Neural progenitor cell (in vitro differentiated cells): Measurements from ENCODE around the gene KRT79. TPM values are rescaled to one million over a fixed set of nuclear protein-coding genes. Genes with fewer than 3 reads are reported as not detected.

Source experiments
- DNase-seq: peaks from one replicate; pipeline ENCODE4 v3.0.0-alpha.2; 2016; ENCODE audit warnings: low spot score
- H2AFZ ChIP-seq: fragments of 200-600 bp; sonication (generic); replicated peaks from 2 replicates; pipeline ENCODE4 v1.6.1; 2016; ENCODE audit warnings: antibody characterized with exemption
- H3F3A ChIP-seq: fragments of 200-600 bp; sonication (generic); 2 replicates; pipeline ENCODE4 v1.6.1; 2016; ENCODE audit warnings: antibody characterized with exemption, low read depth
- H3K27ac ChIP-seq: fragments of 200-600 bp; sonication (generic); 2 replicates; pipeline ENCODE4 v1.5.1; 2016; ENCODE audit warnings: mild to moderate bottlenecking
- H3K27me3 ChIP-seq: fragments of 200-600 bp; sonication (generic); 2 replicates; pipeline ENCODE4 v1.6.1; 2016; ENCODE audit warnings: mild to moderate bottlenecking, moderate library complexity
- H3K36me3 ChIP-seq: fragments of 200-600 bp; sonication (generic); 2 replicates; pipeline ENCODE4 v1.5.1; 2016
- H3K4me1 ChIP-seq: fragments of 200-600 bp; sonication (generic); 2 replicates; pipeline ENCODE4 v1.6.1; 2016; ENCODE audit warnings: mixed run types
- H3K4me2 ChIP-seq: fragments of 200-600 bp; sonication (generic); 2 replicates; pipeline ENCODE4 v1.6.1; 2016
- H3K4me3 ChIP-seq: fragments of 200-600 bp; sonication (generic); 2 replicates; pipeline ENCODE4 v1.5.1; 2016
- H3K79me2 ChIP-seq: fragments of 200-600 bp; sonication (generic); 2 replicates; pipeline ENCODE4 v1.6.1; 2016; ENCODE audit warnings: low read depth
- H3K9ac ChIP-seq: fragments of 200-600 bp; sonication (generic); 2 replicates; pipeline ENCODE4 v1.6.1; 2016
- H3K9me3 ChIP-seq: fragments of 200-600 bp; sonication (generic); 2 replicates; pipeline ENCODE4 v1.5.1; 2016; ENCODE audit warnings: low read depth
- H4K20me1 ChIP-seq: fragments of 200-600 bp; sonication (generic); 2 replicates; pipeline ENCODE4 v1.6.1; 2016; ENCODE audit warnings: low read depth
- H3K27ac Mint-ChIP-seq: 3 replicates; pipeline ENCODE4 v1.8.0; 2021; ENCODE audit warnings: mixed read lengths
- H3K27me3 Mint-ChIP-seq: 2 replicates; pipeline ENCODE4 v1.8.0; 2022; ENCODE audit warnings: low read depth, mild to moderate bottlenecking, inconsistent platforms, moderate library complexity, mixed read lengths; ENCODE audit not compliant: insufficient read depth
- H3K36me3 Mint-ChIP-seq: 3 replicates; pipeline ENCODE4 v1.8.0; 2021; ENCODE audit warnings: mixed read lengths
- H3K4me1 Mint-ChIP-seq: 3 replicates; pipeline ENCODE4 v1.8.0; 2021; ENCODE audit warnings: mixed read lengths
- H3K4me3 Mint-ChIP-seq: 3 replicates; pipeline ENCODE4 v1.8.0; 2021; ENCODE audit warnings: mild to moderate bottlenecking, moderate library complexity, mixed read lengths
- H3K9me3 Mint-ChIP-seq: 3 replicates; pipeline ENCODE4 v1.8.0; 2020; ENCODE audit warnings: mixed read lengths
- EZH2 ChIP-seq: fragments of 200-600 bp; sonication (generic); IDR thresholded peaks from 2 replicates; pipeline ENCODE4 v1.6.1; 2017; ENCODE audit warnings: antibody characterized with exemption, mild to moderate bottlenecking, moderate library complexity
- EZH2phosphoT487 ChIP-seq: fragments of 200-600 bp; sonication (generic); IDR thresholded peaks from 2 replicates; pipeline ENCODE4 v1.6.1; 2017; ENCODE audit warnings: antibody characterized with exemption
- total RNA-seq: library from RNA; depleted of rRNA; stranded (reverse); fragments of >200 nt; gene quantifications from 2 replicates; pipeline ENCODE4 v1.2.3, GENCODE V29; 2015; ENCODE audit warnings: low replicate concordance
- TF ChIP-seq, protein P1 (sequence below): fragments of 200-600 bp; sonication (generic); IDR thresholded peaks from 2 replicates; pipeline ENCODE4 v1.5.1; 2017; ENCODE audit warnings: antibody characterized with exemption, mild to moderate bottlenecking

Gene KRT79
- total RNA-seq, 1 donor from 2014 or later = not detected

DNA sequence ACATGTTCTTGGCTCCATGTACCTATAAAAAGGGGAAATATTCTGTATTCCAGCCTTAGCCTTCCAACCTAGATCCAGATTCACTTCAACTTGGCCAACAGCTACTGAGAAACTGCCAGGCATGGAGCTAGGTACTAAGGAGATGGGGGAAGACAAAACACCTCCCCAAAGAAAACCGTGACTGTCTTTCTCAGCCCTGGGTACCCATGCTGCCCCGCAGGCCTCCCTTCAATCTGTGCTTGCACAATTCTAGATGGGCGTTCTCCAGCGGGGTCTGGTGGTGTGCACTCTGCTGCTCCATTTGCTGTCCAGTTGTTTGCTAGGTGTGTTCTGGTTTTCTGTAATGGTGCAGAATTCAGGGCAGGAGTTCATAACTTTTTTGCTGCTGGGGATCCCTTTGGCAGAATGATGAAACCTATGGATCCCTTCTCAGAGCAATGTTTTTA is 19.4 kb downstream of the KRT79 start:
- no peaks in the 10 kb centered on the region for H3K79me2 ChIP-seq
- H3K27ac Mint-ChIP-seq = no peak overlapping the region
- H3K4me3 ChIP-seq = no peak overlapping the region
- no peaks in the 10 kb centered on the region for H4K20me1 ChIP-seq
- H3K4me1 Mint-ChIP-seq = peaks cover 14% of the 10 kb centered on the region
- no peaks in the 10 kb centered on the region for H3K27me3 ChIP-seq
- TF ChIP-seq EZH2phosphoT487 (no peak), EZH2 (no peak)
- TF ChIP-seq, protein P1, sequence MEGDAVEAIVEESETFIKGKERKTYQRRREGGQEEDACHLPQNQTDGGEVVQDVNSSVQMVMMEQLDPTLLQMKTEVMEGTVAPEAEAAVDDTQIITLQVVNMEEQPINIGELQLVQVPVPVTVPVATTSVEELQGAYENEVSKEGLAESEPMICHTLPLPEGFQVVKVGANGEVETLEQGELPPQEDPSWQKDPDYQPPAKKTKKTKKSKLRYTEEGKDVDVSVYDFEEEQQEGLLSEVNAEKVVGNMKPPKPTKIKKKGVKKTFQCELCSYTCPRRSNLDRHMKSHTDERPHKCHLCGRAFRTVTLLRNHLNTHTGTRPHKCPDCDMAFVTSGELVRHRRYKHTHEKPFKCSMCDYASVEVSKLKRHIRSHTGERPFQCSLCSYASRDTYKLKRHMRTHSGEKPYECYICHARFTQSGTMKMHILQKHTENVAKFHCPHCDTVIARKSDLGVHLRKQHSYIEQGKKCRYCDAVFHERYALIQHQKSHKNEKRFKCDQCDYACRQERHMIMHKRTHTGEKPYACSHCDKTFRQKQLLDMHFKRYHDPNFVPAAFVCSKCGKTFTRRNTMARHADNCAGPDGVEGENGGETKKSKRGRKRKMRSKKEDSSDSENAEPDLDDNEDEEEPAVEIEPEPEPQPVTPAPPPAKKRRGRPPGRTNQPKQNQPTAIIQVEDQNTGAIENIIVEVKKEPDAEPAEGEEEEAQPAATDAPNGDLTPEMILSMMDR = no peak
- peaks cover 25% of the 10 kb centered on the region for H3K4me1 ChIP-seq
- H2AFZ ChIP-seq = no peak overlapping the region
- no peaks in the 10 kb centered on the region for H3K36me3 ChIP-seq
- H3K9ac ChIP-seq = no peak overlapping the region
- no peak overlapping the region for H3K4me3 Mint-ChIP-seq
- H3K27me3 Mint-ChIP-seq = peaks cover 7% of the 10 kb centered on the region
- H3K36me3 Mint-ChIP-seq = no peaks in the 10 kb centered on the region
- no peak overlapping the region for H3K4me2 ChIP-seq
- H3K9me3 ChIP-seq = no peaks in the 10 kb centered on the region
- H3K9me3 Mint-ChIP-seq = no peaks in the 10 kb centered on the region
- no peak for DNase-seq
- peaks cover 12% of the 10 kb centered on the region for H3F3A ChIP-seq
- H3K27ac ChIP-seq = no peak overlapping the region

DNA sequence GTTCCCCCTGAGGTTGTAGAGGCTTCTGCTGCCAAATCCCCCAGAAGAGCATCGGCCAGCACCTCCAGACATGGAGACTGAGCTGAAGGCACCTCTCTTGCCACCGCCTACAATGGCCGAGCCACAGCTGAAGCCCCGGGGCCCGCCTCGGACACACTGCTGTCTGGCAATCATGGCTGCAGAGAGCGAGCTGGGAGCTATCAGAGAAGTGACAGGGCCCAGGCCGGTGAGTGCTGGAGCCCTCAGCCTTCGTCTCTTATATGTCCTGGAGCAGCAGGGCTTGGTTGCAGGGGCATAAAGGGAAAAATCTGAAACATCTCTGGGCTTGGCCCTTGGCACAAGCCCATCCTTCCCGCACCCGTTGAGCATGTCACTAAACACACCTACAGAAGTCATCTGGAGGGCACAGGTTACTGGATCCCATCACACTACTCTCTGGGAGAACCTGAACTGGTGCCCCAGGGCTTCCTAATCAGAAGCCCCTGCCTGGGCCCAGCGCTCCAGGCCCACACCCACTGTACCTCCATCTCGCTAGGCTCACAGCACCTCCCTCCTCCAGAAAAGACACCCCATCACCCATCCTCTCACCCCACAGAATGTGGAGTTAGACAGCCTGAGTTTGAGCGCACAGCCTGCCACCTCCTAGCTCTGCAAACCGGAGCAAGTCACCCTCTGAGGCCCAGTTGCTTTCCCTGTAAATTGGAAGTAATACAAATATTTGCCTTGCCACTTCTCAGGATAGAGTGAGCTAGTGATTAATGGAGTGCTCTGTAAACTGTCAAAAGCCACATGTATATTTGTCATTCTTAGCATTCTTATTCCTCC is 20.0 kb downstream of the KRT79 start, which contains the start of gene KRT4:
Gene KRT4, minus strand, starts transcription at position 232 of the 825 bp plus-strand sequence. Its CDS starts 58 bp downstream, at position 174.
- Histone ChIP-seq H3F3A (peaks cover 12% of the 10 kb centered on the region), H3K27me3 (no peaks in the 10 kb centered on the region), H4K20me1 (no peaks in the 10 kb centered on the region), H3K4me3 (no peak within 1 kb of the TSS), H3K9me3 (no peaks in the 10 kb centered on the region), H3K36me3 (no peaks in the 10 kb centered on the region), H3K27ac (no peak within 1 kb of the TSS), H3K79me2 (no peaks in the 10 kb centered on the region), H3K4me2 (no peak within 1 kb of the TSS), H2AFZ (no peak within 1 kb of the TSS), H3K9ac (no peak within 1 kb of the TSS), H3K4me1 (peaks cover 18% of the 10 kb centered on the region)
- TF ChIP-seq, protein P1 = no peak
- no peak for TF ChIP-seq EZH2
- no peak for TF ChIP-seq EZH2phosphoT487
- DNase-seq = no peak
- H3K4me3 Mint-ChIP-seq = no peak within 1 kb of the TSS
- no peaks in the 10 kb centered on the region for H3K36me3 Mint-ChIP-seq
- H3K27me3 Mint-ChIP-seq = peaks cover 4% of the 10 kb centered on the region
- peaks cover 11% of the 10 kb centered on the region for H3K4me1 Mint-ChIP-seq
- no peak within 1 kb of the TSS for H3K27ac Mint-ChIP-seq
- H3K9me3 Mint-ChIP-seq = no peaks in the 10 kb centered on the region

DNA sequence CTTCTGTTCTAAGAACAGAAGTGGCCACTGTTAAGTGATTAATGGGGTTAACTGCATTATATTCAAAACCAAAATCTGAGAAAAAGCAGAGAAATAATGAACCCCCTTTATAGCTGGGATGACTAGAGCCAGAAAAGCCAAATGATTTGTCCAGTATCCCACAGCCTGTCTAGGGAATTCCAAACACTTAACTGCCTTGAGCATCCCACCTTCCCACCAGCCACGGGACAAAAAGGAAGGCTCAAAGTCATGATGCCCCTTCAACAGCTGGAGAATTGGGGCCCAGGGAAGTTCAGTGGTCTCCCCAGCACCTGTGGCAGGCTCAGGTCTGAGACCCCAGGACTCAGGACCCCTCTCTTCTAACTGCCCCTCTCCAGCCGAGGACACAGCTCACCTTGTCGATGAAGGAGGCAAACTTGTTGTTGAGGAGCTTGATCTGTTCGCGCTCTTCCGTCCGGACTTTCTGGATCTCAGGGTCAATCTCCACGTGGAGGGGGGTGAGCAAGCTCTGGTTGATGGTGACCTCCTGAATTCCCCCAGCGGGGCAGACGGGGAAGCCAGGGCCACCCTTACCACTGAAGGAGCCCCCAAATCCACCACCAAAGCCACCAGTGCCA is 20.8 kb downstream of the KRT79 start:
- TF ChIP-seq, protein P1 = no peak
- TF ChIP-seq EZH2 (no peak), EZH2phosphoT487 (no peak)
- Mint-ChIP-seq H3K27ac (no peak overlapping the region), H3K27me3 (peaks cover 4% of the 10 kb centered on the region), H3K36me3 (no peaks in the 10 kb centered on the region), H3K4me1 (peaks cover 3% of the 10 kb centered on the region), H3K4me3 (no peak overlapping the region), H3K9me3 (no peaks in the 10 kb centered on the region)
- H3K4me2 ChIP-seq = no peak overlapping the region
- H4K20me1 ChIP-seq = no peaks in the 10 kb centered on the region
- no peaks in the 10 kb centered on the region for H3K27me3 ChIP-seq
- no peak overlapping the region for H3K27ac ChIP-seq
- peaks cover 5% of the 10 kb centered on the region for H3F3A ChIP-seq
- H3K9ac ChIP-seq = no peak overlapping the region
- H3K9me3 ChIP-seq = no peaks in the 10 kb centered on the region
- H3K4me3 ChIP-seq = no peak overlapping the region
- H3K36me3 ChIP-seq = no peaks in the 10 kb centered on the region
- H3K79me2 ChIP-seq = no peaks in the 10 kb centered on the region
- no peak for DNase-seq
- H2AFZ ChIP-seq = no peak overlapping the region
- peaks cover 11% of the 10 kb centered on the region for H3K4me1 ChIP-seq
